Measurements from ENCODE around the gene BMPR1A.
A peak's percentile ranks its signal among the peaks of the same experiment; 100 is the strongest.

BMPR1A gene

GRCh38 chr10:86725980-86726676 is 30.3 kb upstream of the BMPR1A start:
- Histone ChIP-seq H3K27me3 (ENCODE audit: insufficient read depth, low read length) (no peaks in the 10 kb centered on the region), H4K12ac (ENCODE audit: low read depth, low read length) (no peak overlapping the region), H3K23ac (ENCODE audit: low read length) (no peak overlapping the region)

GRCh38 chr10:86726677-86726999 is 29.8 kb upstream of the BMPR1A start:
- Histone ChIP-seq H3K9me3 (ENCODE audit: insufficient read depth, low read depth, low read length) (peaks cover 2% of the 10 kb centered on the region), H2BK5ac (ENCODE audit: low read depth, low read length, poor library complexity) (no peak overlapping the region), H3K23ac (ENCODE audit: low read length) (no peak overlapping the region), H3K79me1 (ENCODE audit: low read length) (no peaks in the 10 kb centered on the region), H2BK12ac (ENCODE audit: low read length) (no peak overlapping the region), H2AK5ac (ENCODE audit: low read length) (no peak overlapping the region), H3K36me3 (ENCODE audit: control insufficient read depth in 1 of 2, insufficient read depth in 2 of 2, low read length in 2 of 2) (no peaks in the 10 kb centered on the region), H3K79me2 (ENCODE audit: control insufficient read depth, insufficient read depth, low read length, poor library complexity) (peaks cover 2% of the 10 kb centered on the region), H2AFZ (ENCODE audit: insufficient read depth, low read length, poor library complexity) (no peak overlapping the region), H3K9ac (ENCODE audit: low read length) (no peak overlapping the region), H4K12ac (ENCODE audit: low read depth, low read length) (no peak overlapping the region), H4K8ac (ENCODE audit: low read depth, low read length) (no peak overlapping the region), H3K27me3 (ENCODE audit: insufficient read depth, low read length) (no peaks in the 10 kb centered on the region), H3K4me1 (ENCODE audit: control insufficient read depth in 1 of 2, insufficient read depth in 2 of 2, low read length in 2 of 2) (peaks cover 4 to 9% of the 10 kb centered on the region in 2 experiments), H3K27ac (ENCODE audit: low read depth, low read length) (no peak overlapping the region), H3K4me2 (ENCODE audit: low read length) (no peak overlapping the region), H4K91ac (ENCODE audit: low read depth, low read length) (no peak overlapping the region), H3K18ac (ENCODE audit: low read length) (no peak overlapping the region), H2BK120ac (ENCODE audit: insufficient read depth, low read length, poor library complexity) (no peak overlapping the region), H3K4me3 (ENCODE audit: low read depth, low read length) (no peak overlapping the region), H3K14ac (ENCODE audit: low read length) (no peak overlapping the region), H3K4ac (ENCODE audit: low read depth, low read length) (no peak overlapping the region)
- WGBS (ENCODE audit: extremely low coverage, insufficient coverage, insufficient read length): no CpG with 5 or more reads among the region's 1 CpG
- DNase-seq: no peak

More at GRCh38 chr10:86725980-86726676, 30.3 kb upstream of the BMPR1A start:
- Histone ChIP-seq H2BK12ac (ENCODE audit: low read length) (no peak overlapping the region), H2BK120ac (ENCODE audit: insufficient read depth, low read length, poor library complexity) (no peak overlapping the region), H2AK5ac (ENCODE audit: low read length) (no peak overlapping the region), H3K36me3 (ENCODE audit: control insufficient read depth in 1 of 2, insufficient read depth in 2 of 2, low read length in 2 of 2) (no peaks in the 10 kb centered on the region), H3K79me1 (ENCODE audit: low read length) (no peaks in the 10 kb centered on the region), H4K8ac (ENCODE audit: low read depth, low read length) (no peak overlapping the region), H3K4me1 (ENCODE audit: control insufficient read depth in 1 of 2, insufficient read depth in 2 of 2, low read length in 2 of 2) (peaks cover 4 to 9% of the 10 kb centered on the region in 2 experiments), H3K14ac (ENCODE audit: low read length) (no peak overlapping the region), H2BK5ac (ENCODE audit: low read depth, low read length, poor library complexity) (no peak overlapping the region), H3K27ac (ENCODE audit: low read depth, low read length) (no peak overlapping the region), H3K18ac (ENCODE audit: low read length) (no peak overlapping the region), H4K91ac (ENCODE audit: low read depth, low read length) (no peak overlapping the region), H3K4me3 (ENCODE audit: low read depth, low read length) (no peak overlapping the region), H3K9me3 (ENCODE audit: insufficient read depth, low read depth, low read length) (peaks cover 2% of the 10 kb centered on the region), H3K4ac (ENCODE audit: low read depth, low read length) (no peak overlapping the region), H3K4me2 (ENCODE audit: low read length) (no peak overlapping the region), H3K79me2 (ENCODE audit: control insufficient read depth, insufficient read depth, low read length, poor library complexity) (peaks cover 2% of the 10 kb centered on the region), H2AFZ (ENCODE audit: insufficient read depth, low read length, poor library complexity) (no peak overlapping the region), H3K9ac (ENCODE audit: low read length) (no peak overlapping the region)
- no peak for DNase-seq
- WGBS (ENCODE audit: extremely low coverage, insufficient coverage, insufficient read length): no CpG with 5 or more reads among the region's 14 CpGs

- no peaks in the 10 kb centered on the region for H3K36me3 ChIP-seq (ENCODE audit: control insufficient read depth in 1 of 2, insufficient read depth in 2 of 2, low read length in 2 of 2)
- H3K4me3 ChIP-seq (ENCODE audit: low read depth, low read length): no peak overlapping the region
- no peak for DNase-seq
- H3K4me1 ChIP-seq (ENCODE audit: control insufficient read depth in 1 of 2, insufficient read depth in 2 of 2, low read length in 2 of 2): peaks cover 4 to 9% of the 10 kb centered on the region in 2 experiments
- no CpG with 5 or more reads among the region's 6 CpGs for WGBS (ENCODE audit: extremely low coverage, insufficient coverage, insufficient read length)
- no peak overlapping the region for H3K14ac ChIP-seq (ENCODE audit: low read length)
- H3K9ac ChIP-seq (ENCODE audit: low read length): no peak overlapping the region
- H2BK5ac ChIP-seq (ENCODE audit: low read depth, low read length, poor library complexity): no peak overlapping the region
- H3K18ac ChIP-seq (ENCODE audit: low read length): no peak overlapping the region
- H3K79me1 ChIP-seq (ENCODE audit: low read length): no peaks in the 10 kb centered on the region
- no peak overlapping the region for H3K4ac ChIP-seq (ENCODE audit: low read depth, low read length)
- H2AFZ ChIP-seq (ENCODE audit: insufficient read depth, low read length, poor library complexity): no peak overlapping the region
- no peak overlapping the region for H4K8ac ChIP-seq (ENCODE audit: low read depth, low read length)
- no peak overlapping the region for H4K91ac ChIP-seq (ENCODE audit: low read depth, low read length)
- H2BK120ac ChIP-seq (ENCODE audit: insufficient read depth, low read length, poor library complexity): no peak overlapping the region
- no peak overlapping the region for H3K27ac ChIP-seq (ENCODE audit: low read depth, low read length)
- H4K12ac ChIP-seq (ENCODE audit: low read depth, low read length): no peak overlapping the region
- no peak overlapping the region for H2AK5ac ChIP-seq (ENCODE audit: low read length)
- peaks cover 2% of the 10 kb centered on the region for H3K9me3 ChIP-seq (ENCODE audit: insufficient read depth, low read depth, low read length)
- peaks cover 2% of the 10 kb centered on the region for H3K79me2 ChIP-seq (ENCODE audit: control insufficient read depth, insufficient read depth, low read length, poor library complexity)
- H3K27me3 ChIP-seq (ENCODE audit: insufficient read depth, low read length): no peaks in the 10 kb centered on the region
- no peak overlapping the region for H3K23ac ChIP-seq (ENCODE audit: low read length)
- H3K4me2 ChIP-seq (ENCODE audit: low read length): no peak overlapping the region
- no peak overlapping the region for H2BK12ac ChIP-seq (ENCODE audit: low read length)
Observed at GRCh38 chr10:86727470-86727869, 28.9 kb upstream of the BMPR1A start.

DNA sequence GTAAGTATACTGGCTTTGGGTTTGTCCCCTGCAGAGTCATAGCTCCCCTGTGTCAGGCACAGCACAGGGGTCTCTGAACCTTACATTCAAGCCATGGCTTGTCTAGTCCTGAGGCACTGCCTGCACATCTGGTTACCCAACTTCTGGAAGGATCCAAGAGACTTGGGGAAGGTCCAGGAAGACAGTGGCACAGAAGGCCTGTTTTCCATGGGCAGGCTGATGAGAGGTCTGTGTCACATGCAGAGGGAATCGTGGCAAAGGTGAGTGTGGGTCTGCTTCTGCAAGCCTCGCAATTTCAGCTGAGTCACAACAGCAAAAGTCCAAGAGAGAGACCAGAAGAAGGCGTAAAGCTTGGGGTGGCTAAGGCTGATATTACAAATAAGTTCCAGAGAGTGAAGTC is 28.4 kb upstream of the BMPR1A start:
- Histone ChIP-seq H3K9ac (ENCODE audit: low read length) (no peak overlapping the region), H3K4me1 (ENCODE audit: control insufficient read depth in 1 of 2, insufficient read depth in 2 of 2, low read length in 2 of 2) (peaks cover 4 to 9% of the 10 kb centered on the region in 2 experiments), H2AK5ac (ENCODE audit: low read length) (no peak overlapping the region), H3K79me2 (ENCODE audit: control insufficient read depth, insufficient read depth, low read length, poor library complexity) (peaks cover 2% of the 10 kb centered on the region), H2BK12ac (ENCODE audit: low read length) (peak overlapping the region; percentile 50), H4K8ac (ENCODE audit: low read depth, low read length) (no peak overlapping the region), H3K4ac (ENCODE audit: low read depth, low read length) (no peak overlapping the region), H3K4me2 (ENCODE audit: low read length) (no peak overlapping the region), H3K27me3 (ENCODE audit: insufficient read depth, low read length) (no peaks in the 10 kb centered on the region), H2BK5ac (ENCODE audit: low read depth, low read length, poor library complexity) (no peak overlapping the region), H3K36me3 (ENCODE audit: control insufficient read depth in 1 of 2, insufficient read depth in 2 of 2, low read length in 2 of 2) (no peaks in the 10 kb centered on the region), H2AFZ (ENCODE audit: insufficient read depth, low read length, poor library complexity) (peak overlapping the region; percentile 85), H3K79me1 (ENCODE audit: low read length) (no peaks in the 10 kb centered on the region), H4K91ac (ENCODE audit: low read depth, low read length) (no peak overlapping the region), H3K14ac (ENCODE audit: low read length) (no peak overlapping the region), H2BK120ac (ENCODE audit: insufficient read depth, low read length, poor library complexity) (peak overlapping the region; percentile 1), H3K23ac (ENCODE audit: low read length) (no peak overlapping the region), H3K9me3 (ENCODE audit: insufficient read depth, low read depth, low read length) (peaks cover 4% of the 10 kb centered on the region), H3K4me3 (ENCODE audit: low read depth, low read length) (no peak overlapping the region), H3K27ac (ENCODE audit: low read depth, low read length) (no peak overlapping the region), H3K18ac (ENCODE audit: low read length) (no peak overlapping the region), H4K12ac (ENCODE audit: low read depth, low read length) (no peak overlapping the region)
- no CpG with 5 or more reads among the region's 3 CpGs for whole genome bisulfite sequencing (ENCODE audit: extremely low coverage, insufficient coverage, insufficient read length)
- DNase-seq: peak in 1 of 2 donors; percentile 9

Measured in trophoblast cell (in vitro differentiated cells and primary cell).